Measurements from ENCODE around the gene SARS1. TPM values are rescaled to one million over a fixed set of nuclear protein-coding genes. Genes with fewer than 3 reads are reported as not detected.

SARS1 gene
- total and polyA plus RNA-seq, 2 of the 13 experiments (the other 11 are each of a cell fraction or from before 2014, with no cell fraction given): 103 to 134 TPM

- no peak for TF ChIP-seq TOPORS (CRISPR knock-in tag; IDR thresholded peaks at IDR 0.05)
- TF ChIP-seq ZBTB39 (CRISPR knock-in tag; IDR thresholded peaks at IDR 0.05): no peak
- TF ChIP-seq KLF12 (CRISPR knock-in tag; IDR thresholded peaks at IDR 0.05; ENCODE audit: borderline replicate concordance): 0 out of 2 replicates have a peak, but pooled peaks have one; percentile 60
- TF ChIP-seq ZBTB3 (CRISPR knock-in tag; IDR thresholded peaks at IDR 0.05; ENCODE audit: borderline replicate concordance, low read depth): no peak
- peak; percentile 84 for TF ChIP-seq SALL1 (CRISPR knock-in tag; IDR thresholded peaks at IDR 0.05)
- no peak for TF ChIP-seq RFX3 (CRISPR knock-in tag; IDR thresholded peaks at IDR 0.05)
- no peak for TF ChIP-seq ZC3H4 (CRISPR knock-in tag; IDR thresholded peaks at IDR 0.05; ENCODE audit: borderline replicate concordance)
- peak; percentile 37; the same call in 1 of the 2 replicates for TF ChIP-seq ZFX (CRISPR knock-in tag; IDR thresholded peaks at IDR 0.05; ENCODE audit: low read depth)
- no peak for TF ChIP-seq PCBP2 (optimal IDR thresholded peaks at IDR 0.05; ENCODE audit: low read depth, low read length, poor library complexity, severe bottlenecking)
- no peak for TF ChIP-seq DPF2 (CRISPR knock-in tag; IDR thresholded peaks at IDR 0.05; ENCODE audit: borderline replicate concordance, low read depth)
- peak; percentile 51; the same call in 1 of the 2 replicates for TF ChIP-seq CEBPG (CRISPR knock-in tag; IDR thresholded peaks at IDR 0.05)
- no peak for TF ChIP-seq CAMTA2 (CRISPR knock-in tag; IDR thresholded peaks at IDR 0.05; ENCODE audit: borderline replicate concordance)
- no peak; the same call in 1 of the 2 replicates for TF ChIP-seq ZNF703 (CRISPR knock-in tag; IDR thresholded peaks at IDR 0.05; ENCODE audit: borderline replicate concordance)
- no peak for TF ChIP-seq SALL2 (CRISPR knock-in tag; IDR thresholded peaks at IDR 0.05)
- no peak for TF ChIP-seq KMT2B (CRISPR knock-in tag; IDR thresholded peaks at IDR 0.05)
- TF ChIP-seq BORCS8-MEF2B (CRISPR knock-in tag; IDR thresholded peaks at IDR 0.05): no peak
- no peak for TF ChIP-seq ZNF484 (CRISPR knock-in tag; IDR thresholded peaks at IDR 0.05; ENCODE audit: borderline replicate concordance, low read depth)
- TF ChIP-seq ARID3A (IDR thresholded peaks at IDR 0.05; ENCODE audit: low read depth, low read length): no peak
- TF ChIP-seq ZNF737 (CRISPR knock-in tag; IDR thresholded peaks at IDR 0.05; ENCODE audit: borderline replicate concordance): no peak
- TF ChIP-seq ZNF781 (CRISPR knock-in tag; IDR thresholded peaks at IDR 0.05; ENCODE audit: borderline replicate concordance, not compliant biosample characterization): no peak
- TF ChIP-seq ZSCAN21 (CRISPR knock-in tag; IDR thresholded peaks at IDR 0.05; ENCODE audit: borderline replicate concordance): no peak
- no peak for TF ChIP-seq ZKSCAN1 (IDR thresholded peaks at IDR 0.05; ENCODE audit: low read length)
- TF ChIP-seq NFYB (CRISPR knock-in tag; IDR thresholded peaks at IDR 0.05): peak; percentile 44
- TF ChIP-seq ZNF513 (CRISPR knock-in tag; conservative IDR thresholded peaks at IDR 0.05): no peak
These were observed 61.1 kb downstream of the SARS1 start (continued) for GRCh38 chr1:109274533-109275476.

All from HepG2 (cell line).